Measurements from ENCODE around the gene ACER3.

- TF ChIP-seq CTCF (conservative IDR thresholded peaks at IDR 0.05; ENCODE audit: low read depth, low read length) (no peak), SMC3 (IDR thresholded peaks at IDR 0.05; ENCODE audit: low read depth, low read length) (no peak), FOS (IDR thresholded peaks at IDR 0.05; ENCODE audit: low read depth, low read length) (no peak), POLR2A (IDR thresholded peaks at IDR 0.05; ENCODE audit: low read depth, low read length) (no peak), MXI1 (IDR thresholded peaks at IDR 0.05; ENCODE audit: borderline replicate concordance, low read depth, low read length) (no peak), RCOR1 (IDR thresholded peaks at IDR 0.05; ENCODE audit: insufficient replicate concordance, low read length) (no peak), NFE2L2 (IDR thresholded peaks at IDR 0.05; ENCODE audit: low read depth, low read length) (no peak), RFX5 (IDR thresholded peaks at IDR 0.05; ENCODE audit: low read depth, low read length) (no peak), MAZ (IDR thresholded peaks at IDR 0.05; ENCODE audit: borderline replicate concordance, low read depth, low read length) (no peak)
Measured at GRCh38 chr11:77003963-77004362, 143.2 kb downstream of the ACER3 start.
